HepG2 (cell line): Measurements from ENCODE around the gene ITGB2. TPM values are rescaled to one million over a fixed set of nuclear protein-coding genes. Genes with fewer than 3 reads are reported as not detected.

Experiments used
- ATAC-seq: fragments of 200-7000 bp; cut with Tn5 transposase; 3 replicates; pipeline ENCODE4 v1.9.1; 2020; ENCODE audit warnings: mild to moderate bottlenecking, moderate library complexity
- BruUV-seq: library from RNA; stranded (reverse); fragments of 400-500 nt; replicated peaks from 2 replicates; lab custom pipeline; 2021; lab: Mats Ljungman, UMichigan
- CTCF ChIA-PET: fragments of 300-600 bp; formaldehyde crosslinking; extraction: SDS; loops from one replicate; lab custom pipeline; 2021; ENCODE audit warnings: low total read pairs, inconsistent platforms, low intra/inter-chr PET ratio; lab: Yijun Ruan, JAX
- POLR2A ChIA-PET: fragments of 350-600 bp; sonication (Branson Sonifier 250); formaldehyde crosslinking; loops from one replicate; lab custom pipeline; 2020; ENCODE audit warnings: antibody characterized with exemption, inconsistent platforms; lab: Yijun Ruan, JAX
- DNase-seq: peaks from one replicate; pipeline ENCODE4 v3.0.0-alpha.2; 2015; ENCODE audit warnings: low spot score
- FAIRE-seq: peaks from 3 replicates; lab custom pipeline; 2011; peaks lifted over from hg19 to GRCh38; lab: Jason Lieb, UNC
- H2AFZ ChIP-seq: one replicate; pipeline ENCODE4 v1.6.1; 2011; ENCODE audit warnings: low read length, inconsistent platforms
- H3K27ac ChIP-seq: fragments of 300-600 bp; 3 replicates; pipeline ENCODE4 v1.8.0; 2011; ENCODE audit warnings: mixed run types, mild to moderate bottlenecking, mixed read lengths, low read length, inconsistent platforms; ENCODE audit not compliant: insufficient read depth; ENCODE audit errors: extremely low read length
- H3K27me3 ChIP-seq, 2 experiments: fragments of 200-600 bp in 1 of 2; 2 replicates in 1 of 2; 3 replicates in 1 of 2; pipeline versions ENCODE4 v1.6.0 to v1.8.0; 2011; ENCODE audit warnings: low read length in 2 of 2, mild to moderate bottlenecking in 2 of 2, moderate library complexity in 2 of 2, inconsistent platforms in 1 of 2; ENCODE audit not compliant: insufficient read depth in 2 of 2, control insufficient read depth in 1 of 2
- H3K36me3 ChIP-seq, 2 experiments: fragments of 200-600 bp in 1 of 2; replicated peaks in 1 of 2; 2 replicates in 1 of 2; 3 replicates in 1 of 2; pipeline versions ENCODE4 v1.5.1 to v1.8.0; 2011; ENCODE audit warnings: low read length in 2 of 2, inconsistent platforms in 1 of 2; ENCODE audit not compliant: insufficient read depth in 2 of 2, control insufficient read depth in 1 of 2
- H3K4me1 ChIP-seq: 2 replicates; pipeline ENCODE4 v1.5.1; 2012; ENCODE audit warnings: low read length, inconsistent platforms; ENCODE audit not compliant: insufficient read depth
- H3K4me2 ChIP-seq: 2 replicates; pipeline ENCODE4 v1.6.0; 2011; ENCODE audit warnings: low read depth, low read length, inconsistent platforms
- H3K4me3 ChIP-seq, 3 experiments: fragments of 200-600 bp in 1 of 3; sonication (generic), shearing (Covaris generic) in 1 of 3; replicated peaks in 1 of 3; 2 replicates each; pipeline ENCODE4 v1.5.1; 2011 to 2016; ENCODE audit warnings: low read length in 3 of 3, inconsistent platforms in 2 of 3, low read depth in 2 of 3, mild to moderate bottlenecking in 2 of 3, control low read depth in 1 of 3, mixed read lengths in 1 of 3; ENCODE audit not compliant: insufficient read depth in 1 of 3
- H3K79me2 ChIP-seq: one replicate; pipeline ENCODE4 v1.6.1; 2011; ENCODE audit warnings: low read length, inconsistent platforms; ENCODE audit not compliant: insufficient read depth
- H3K9ac ChIP-seq: 2 replicates; pipeline ENCODE4 v1.6.0; 2011; ENCODE audit warnings: mild to moderate bottlenecking, low read depth, low read length, inconsistent platforms; ENCODE audit not compliant: insufficient read depth
- H3K9me3 ChIP-seq: 2 replicates; pipeline ENCODE4 v1.5.1; 2012; ENCODE audit warnings: mild to moderate bottlenecking, low read length
- H4K20me1 ChIP-seq: 2 replicates; pipeline ENCODE4 v1.6.0; 2011; ENCODE audit warnings: inconsistent platforms, mild to moderate bottlenecking, low read length, moderate library complexity; ENCODE audit not compliant: insufficient read depth
- FOXP1 ChIP-seq, 2 experiments: fragments of 450-650 bp in 1 of 2; IDR thresholded peaks; 2 replicates each; pipeline ENCODE4 v1.6.1; 2017 to 2018; ENCODE audit warnings: antibody characterized with exemption in 1 of 2
- HDAC1 ChIP-seq: sonication (generic); formaldehyde crosslinking; IDR thresholded peaks from 2 replicates; pipeline ENCODE4 v1.5.1; 2020; ENCODE audit warnings: mild to moderate bottlenecking, missing genetic modification reagents
- ZNF414 ChIP-seq: sonication (generic); formaldehyde crosslinking; IDR thresholded peaks from 2 replicates; pipeline ENCODE4 v1.5.0; 2020; ENCODE audit warnings: missing genetic modification reagents
- ZNF646 ChIP-seq: sonication (generic); formaldehyde crosslinking; IDR thresholded peaks from 2 replicates; pipeline ENCODE4 v1.9.0; 2021; ENCODE audit warnings: mild to moderate bottlenecking, missing genetic modification reagents
- WGBS: methylation state at CpG from one replicate; pipeline ENCODE4 v1.1.6; 2017; ENCODE audit warnings: low lambda C conversion rate; 5-methylcytosine and 5-hydroxymethylcytosine counted together
- in situ Hi-C: cut with HindIII; loops from 2 replicates; pipeline ENCODE4 v1.10.0; 2017; ENCODE audit warnings: low pct_unique_long_range_greater_than_20kb; ENCODE audit not compliant: extremely low pct_ligation_motif_present
- intact Hi-C: fragments of 100-400 bp; cut with micrococcal nuclease; formaldehyde crosslinking; loops from one replicate; pipeline ENCODE4 v1.10.0; 2022; ENCODE audit not compliant: unreplicated experiment
- polyA plus RNA-seq, 8 experiments: library from polyadenylated mRNA; depleted of rRNA in 3 of 8; stranded (reverse) in 7 of 8; unstranded in 1 of 8; fragments of >200 nt; fragmentation: Illumina TruSeq in 4 of 8; extraction: Trizol in 4 of 8; gene quantifications; 2 replicates each; pipeline versions ENCODE4 v1.2.1 to v1.2.3, GENCODE V29; 2011 to 2016; ENCODE audit warnings: low read depth in 4 of 8, missing spikeins in 1 of 8, mixed read lengths in 1 of 8; ENCODE audit not compliant: insufficient read depth in 1 of 8
- total RNA-seq, 5 experiments: library from RNA; depleted of rRNA; stranded (reverse); fragments of >200 nt; fragmentation: Illumina TruSeq; extraction: Trizol; gene quantifications; 2 replicates each; pipeline ENCODE4 v1.2.3, GENCODE V29; 2016; ENCODE audit warnings: low read depth in 1 of 5
- TF ChIP-seq, protein P1 (sequence below): fragments of 450-650 bp; IDR thresholded peaks from 2 replicates; pipeline ENCODE4 v1.6.1; 2016

The ITGB2 gene
- total and polyA plus RNA-seq, 2 of the 13 experiments (the other 11 are each of a cell fraction or from before 2014, with no cell fraction given): 4.2 to 18.0 TPM

GRCh38 chr21:44911068-44911383 lies 9.7 kb downstream of the ITGB2 start:
- BruUV-seq: no TSS peak
- peak overlapping the region; percentile 94 for H3K27ac ChIP-seq
- in situ Hi-C loops: loop anchor here (5.0 kb wide), 2 partner anchors 64 to 109 kb away; partner anchors contain the start of gene UBE2G2
- H3K4me3 ChIP-seq: peak overlapping the region in 1 of 3 experiments; percentile 80; a peak in 1 of 6 replicates
- FAIRE-seq (peak; percentile 66), ATAC-seq (no peak), DNase-seq (no peak)
- no peaks in the 10 kb centered on the region for H3K79me2 ChIP-seq
- no peaks in the 10 kb centered on the region for H3K9me3 ChIP-seq
- no peaks in the 10 kb centered on the region for H3K27me3 ChIP-seq
- POLR2A ChIA-PET: interaction anchor here (3.5 to 5.8 kb wide), 2 partner anchors 33 to 38 kb away, joined by 38 to 50 read pairs; partner anchors contain the start of gene PTTG1IP
- peaks cover 94% of the 10 kb centered on the region for H3K4me1 ChIP-seq
- CTCF ChIA-PET: interaction anchor here (1.4 to 1.8 kb wide), 2 partner anchors 18 to 111 kb away, joined by 7 to 8 read pairs; no protein-coding TSS in a partner anchor
- H3K9ac ChIP-seq: peak overlapping the region; percentile 86
- H3K4me2 ChIP-seq: peak overlapping the region; percentile 100
- intact Hi-C loops: loop anchor here (5.0 to 10.0 kb wide), 2 partner anchors 66 to 109 kb away; partner anchors contain the start of gene UBE2G2
- no peaks in the 10 kb centered on the region for H3K36me3 ChIP-seq
- H4K20me1 ChIP-seq: no peaks in the 10 kb centered on the region
- WGBS: 70% methylated on average over 6 of the region's 10 CpGs
- TF ChIP-seq ZNF414 (CRISPR knock-in tag) (no peak), ZNF646 (CRISPR knock-in tag) (peak; percentile 72), FOXP1 (IDR thresholded peaks at IDR 0.05) (peak; percentile 36; the same call in 1 of the 2 replicates), FOXP1 (CRISPR knock-in tag; IDR thresholded peaks at IDR 0.05) (no peak), HDAC1 (CRISPR knock-in tag) (0 out of 2 replicates have a peak, but pooled peaks have one; percentile 14)
- TF ChIP-seq, protein P1, sequence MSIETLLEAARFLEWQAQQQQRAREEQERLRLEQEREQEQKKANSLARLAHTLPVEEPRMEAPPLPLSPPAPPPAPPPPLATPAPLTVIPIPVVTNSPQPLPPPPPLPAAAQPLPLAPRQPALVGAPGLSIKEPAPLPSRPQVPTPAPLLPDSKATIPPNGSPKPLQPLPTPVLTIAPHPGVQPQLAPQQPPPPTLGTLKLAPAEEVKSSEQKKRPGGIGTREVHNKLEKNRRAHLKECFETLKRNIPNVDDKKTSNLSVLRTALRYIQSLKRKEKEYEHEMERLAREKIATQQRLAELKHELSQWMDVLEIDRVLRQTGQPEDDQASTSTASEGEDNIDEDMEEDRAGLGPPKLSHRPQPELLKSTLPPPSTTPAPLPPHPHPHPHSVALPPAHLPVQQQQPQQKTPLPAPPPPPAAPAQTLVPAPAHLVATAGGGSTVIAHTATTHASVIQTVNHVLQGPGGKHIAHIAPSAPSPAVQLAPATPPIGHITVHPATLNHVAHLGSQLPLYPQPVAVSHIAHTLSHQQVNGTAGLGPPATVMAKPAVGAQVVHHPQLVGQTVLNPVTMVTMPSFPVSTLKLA: peak; percentile 64
- no peak overlapping the region for H2AFZ ChIP-seq
